ENCODE measurements around the gene GABRP.

- TF ChIP-seq CTCF (IDR thresholded peaks at IDR 0.05; ENCODE audit: low read depth, low read length, missing input control) = no peak
- TF ChIP-seq SP1 (IDR thresholded peaks at IDR 0.05) = no peak
- TF ChIP-seq RXRA (IDR thresholded peaks at IDR 0.05) = no peak
- TF ChIP-seq REST (IDR thresholded peaks at IDR 0.05) = no peak
- no peak for TF ChIP-seq JUND (IDR thresholded peaks at IDR 0.05)
- TF ChIP-seq YY1 (IDR thresholded peaks at IDR 0.05) = no peak
- TF ChIP-seq RAD21 (IDR thresholded peaks at IDR 0.05) = no peak
- no peak for TF ChIP-seq FOXA2 (IDR thresholded peaks at IDR 0.05)
- no peak for TF ChIP-seq GABPA (IDR thresholded peaks at IDR 0.05 in 1 of 2, conservative IDR thresholded peaks at IDR 0.05 in 1 of 2)
Observed at GRCh38 chr5:170860415-170860814, 76.9 kb downstream of the GABRP start.
